ENCODE data around the gene LRRC4C. TPM values are rescaled to one million over a fixed set of nuclear protein-coding genes. Genes with fewer than 3 reads are reported as not detected.

LRRC4C gene
- total and polyA plus RNA-seq, 2 experiments from 2014 or later: 0.35 to 1.1 TPM

DNA sequence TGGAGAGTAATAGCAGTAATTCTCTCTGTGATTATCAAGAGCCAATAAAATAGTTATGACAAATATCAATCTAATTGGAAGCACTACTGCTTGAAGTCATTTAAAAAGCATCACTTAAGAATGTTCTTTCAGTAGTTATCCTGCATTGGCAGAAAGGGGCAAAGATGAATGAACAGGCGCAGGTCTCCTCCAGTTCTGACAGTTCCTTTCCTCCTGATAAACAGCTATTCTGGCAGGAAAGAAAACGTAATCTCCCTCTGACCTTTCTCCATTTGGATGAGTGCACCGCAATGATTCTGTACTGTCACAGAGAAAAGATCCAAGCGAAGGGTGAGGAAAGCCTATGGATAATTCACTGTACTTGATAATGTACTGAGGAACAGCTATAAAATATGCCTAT is 521.5 kb downstream of the LRRC4C start (continued):
- TF ChIP-seq, protein P1, sequence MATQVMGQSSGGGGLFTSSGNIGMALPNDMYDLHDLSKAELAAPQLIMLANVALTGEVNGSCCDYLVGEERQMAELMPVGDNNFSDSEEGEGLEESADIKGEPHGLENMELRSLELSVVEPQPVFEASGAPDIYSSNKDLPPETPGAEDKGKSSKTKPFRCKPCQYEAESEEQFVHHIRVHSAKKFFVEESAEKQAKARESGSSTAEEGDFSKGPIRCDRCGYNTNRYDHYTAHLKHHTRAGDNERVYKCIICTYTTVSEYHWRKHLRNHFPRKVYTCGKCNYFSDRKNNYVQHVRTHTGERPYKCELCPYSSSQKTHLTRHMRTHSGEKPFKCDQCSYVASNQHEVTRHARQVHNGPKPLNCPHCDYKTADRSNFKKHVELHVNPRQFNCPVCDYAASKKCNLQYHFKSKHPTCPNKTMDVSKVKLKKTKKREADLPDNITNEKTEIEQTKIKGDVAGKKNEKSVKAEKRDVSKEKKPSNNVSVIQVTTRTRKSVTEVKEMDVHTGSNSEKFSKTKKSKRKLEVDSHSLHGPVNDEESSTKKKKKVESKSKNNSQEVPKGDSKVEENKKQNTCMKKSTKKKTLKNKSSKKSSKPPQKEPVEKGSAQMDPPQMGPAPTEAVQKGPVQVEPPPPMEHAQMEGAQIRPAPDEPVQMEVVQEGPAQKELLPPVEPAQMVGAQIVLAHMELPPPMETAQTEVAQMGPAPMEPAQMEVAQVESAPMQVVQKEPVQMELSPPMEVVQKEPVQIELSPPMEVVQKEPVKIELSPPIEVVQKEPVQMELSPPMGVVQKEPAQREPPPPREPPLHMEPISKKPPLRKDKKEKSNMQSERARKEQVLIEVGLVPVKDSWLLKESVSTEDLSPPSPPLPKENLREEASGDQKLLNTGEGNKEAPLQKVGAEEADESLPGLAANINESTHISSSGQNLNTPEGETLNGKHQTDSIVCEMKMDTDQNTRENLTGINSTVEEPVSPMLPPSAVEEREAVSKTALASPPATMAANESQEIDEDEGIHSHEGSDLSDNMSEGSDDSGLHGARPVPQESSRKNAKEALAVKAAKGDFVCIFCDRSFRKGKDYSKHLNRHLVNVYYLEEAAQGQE (IDR thresholded peaks at IDR 0.05; ENCODE audit: unreplicated experiment): no peak
- TF ChIP-seq ETS1 (IDR thresholded peaks at IDR 0.05) (no peak), JUNB (IDR thresholded peaks at IDR 0.05; ENCODE audit: unreplicated experiment) (no peak), STAT1 (IDR thresholded peaks at IDR 0.05; ENCODE audit: unreplicated experiment) (no peak), ZNF331 (CRISPR knock-in tag; IDR thresholded peaks at IDR 0.05; ENCODE audit: low read depth) (no peak), NANOG (IDR thresholded peaks at IDR 0.05; ENCODE audit: borderline replicate concordance) (no peak), POLR2AphosphoS5 (IDR thresholded peaks at IDR 0.05; ENCODE audit: low read depth) (no peak)
- TF ChIP-seq, protein P2, sequence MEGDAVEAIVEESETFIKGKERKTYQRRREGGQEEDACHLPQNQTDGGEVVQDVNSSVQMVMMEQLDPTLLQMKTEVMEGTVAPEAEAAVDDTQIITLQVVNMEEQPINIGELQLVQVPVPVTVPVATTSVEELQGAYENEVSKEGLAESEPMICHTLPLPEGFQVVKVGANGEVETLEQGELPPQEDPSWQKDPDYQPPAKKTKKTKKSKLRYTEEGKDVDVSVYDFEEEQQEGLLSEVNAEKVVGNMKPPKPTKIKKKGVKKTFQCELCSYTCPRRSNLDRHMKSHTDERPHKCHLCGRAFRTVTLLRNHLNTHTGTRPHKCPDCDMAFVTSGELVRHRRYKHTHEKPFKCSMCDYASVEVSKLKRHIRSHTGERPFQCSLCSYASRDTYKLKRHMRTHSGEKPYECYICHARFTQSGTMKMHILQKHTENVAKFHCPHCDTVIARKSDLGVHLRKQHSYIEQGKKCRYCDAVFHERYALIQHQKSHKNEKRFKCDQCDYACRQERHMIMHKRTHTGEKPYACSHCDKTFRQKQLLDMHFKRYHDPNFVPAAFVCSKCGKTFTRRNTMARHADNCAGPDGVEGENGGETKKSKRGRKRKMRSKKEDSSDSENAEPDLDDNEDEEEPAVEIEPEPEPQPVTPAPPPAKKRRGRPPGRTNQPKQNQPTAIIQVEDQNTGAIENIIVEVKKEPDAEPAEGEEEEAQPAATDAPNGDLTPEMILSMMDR (conservative IDR thresholded peaks at IDR 0.05; ENCODE audit: low read depth in 2 of 2): no peak

- Mint-ChIP-seq H3K9me3 (no peaks in the 10 kb centered on the region), H3K4me1 (peaks cover 2% of the 10 kb centered on the region; the same call in 1 of the 3 replicates), H3K36me3 (ENCODE audit: low read depth) (no peaks in the 10 kb centered on the region), H3K27ac (no peak overlapping the region), H3K27me3 (ENCODE audit: insufficient read depth, low read depth, poor library complexity) (no peaks in the 10 kb centered on the region), H3K4me3 (no peak overlapping the region)
- H3K36me3 ChIP-seq (ENCODE audit: insufficient read depth): no peaks in the 10 kb centered on the region
- H3F3A ChIP-seq (replicated peaks; ENCODE audit: low read depth): no peaks in the 10 kb centered on the region
- H3K27me3 ChIP-seq (ENCODE audit: insufficient read depth): no peaks in the 10 kb centered on the region
- TF ChIP-seq JUNB (IDR thresholded peaks at IDR 0.05; ENCODE audit: unreplicated experiment) (no peak), POLR2AphosphoS5 (IDR thresholded peaks at IDR 0.05; ENCODE audit: low read depth) (no peak)
- TF ChIP-seq, protein P2 (conservative IDR thresholded peaks at IDR 0.05; ENCODE audit: low read depth in 2 of 2): peak; percentile 54 to 55
- no peak overlapping the region for H3K4me2 ChIP-seq
- H2AFZ ChIP-seq: no peak overlapping the region
- peak; percentile 44; the same call in 1 of the 3 replicates for ATAC-seq
- DNase-seq (ENCODE audit: low spot score): peak; percentile 12
- H3K9me2 ChIP-seq (ENCODE audit: insufficient read depth): no peaks in the 10 kb centered on the region
- no peaks in the 10 kb centered on the region for H4K20me1 ChIP-seq (replicated peaks; ENCODE audit: insufficient read depth)
- no peaks in the 10 kb centered on the region for H3K4me1 ChIP-seq (ENCODE audit: insufficient read depth)
- H3K4me3 ChIP-seq: no peak overlapping the region
- H3K79me2 ChIP-seq (replicated peaks; ENCODE audit: insufficient read depth): no peaks in the 10 kb centered on the region
- no peak overlapping the region for H3K27ac ChIP-seq (ENCODE audit: low read depth)
These were observed 534.5 kb downstream of the LRRC4C start for GRCh38 chr11:40924915-40925314.

Data from GM23338 (cell line).